K562 treated with DMSO at 1 percent for 12 hours (cell line): Measurements from ENCODE around the gene VEGFD. TPM values are rescaled to one million over a fixed set of nuclear protein-coding genes. Genes with fewer than 3 reads are reported as not detected.

Experiments used
- total RNA-seq: library from RNA; unstranded; fragments of 300-600 nt; gene quantifications from 2 replicates; pipeline ENCODE4 v1.2.3, GENCODE V29; 2022; ENCODE audit not compliant: insufficient read depth

The VEGFD gene, protein sequence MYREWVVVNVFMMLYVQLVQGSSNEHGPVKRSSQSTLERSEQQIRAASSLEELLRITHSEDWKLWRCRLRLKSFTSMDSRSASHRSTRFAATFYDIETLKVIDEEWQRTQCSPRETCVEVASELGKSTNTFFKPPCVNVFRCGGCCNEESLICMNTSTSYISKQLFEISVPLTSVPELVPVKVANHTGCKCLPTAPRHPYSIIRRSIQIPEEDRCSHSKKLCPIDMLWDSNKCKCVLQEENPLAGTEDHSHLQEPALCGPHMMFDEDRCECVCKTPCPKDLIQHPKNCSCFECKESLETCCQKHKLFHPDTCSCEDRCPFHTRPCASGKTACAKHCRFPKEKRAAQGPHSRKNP
- not detected in 2 replicates for total RNA-seq

DNA sequence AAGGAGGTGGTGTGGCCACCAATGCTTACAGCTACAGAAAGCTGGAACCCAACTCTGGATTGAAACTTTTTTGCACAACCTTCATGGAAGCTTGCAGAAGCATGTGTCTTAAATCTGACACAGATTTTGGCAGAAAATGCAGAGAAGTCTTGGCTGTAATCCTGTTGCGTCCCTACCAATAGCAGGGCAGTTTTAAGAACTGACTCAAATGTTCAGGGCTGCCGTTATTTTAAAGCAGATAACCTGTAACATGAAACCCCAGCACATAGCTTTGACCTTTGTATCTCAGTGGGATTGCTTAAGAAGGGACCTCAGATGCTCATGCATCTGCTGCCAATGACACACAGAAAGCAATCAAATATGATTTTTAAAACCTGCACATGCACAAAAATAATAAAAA, at the start of gene VEGFD:
TSS of gene VEGFD (minus strand) at position 110 of the 400 bp plus-strand sequence. CDS start 467 bp downstream, outside the sequence.

DNA sequence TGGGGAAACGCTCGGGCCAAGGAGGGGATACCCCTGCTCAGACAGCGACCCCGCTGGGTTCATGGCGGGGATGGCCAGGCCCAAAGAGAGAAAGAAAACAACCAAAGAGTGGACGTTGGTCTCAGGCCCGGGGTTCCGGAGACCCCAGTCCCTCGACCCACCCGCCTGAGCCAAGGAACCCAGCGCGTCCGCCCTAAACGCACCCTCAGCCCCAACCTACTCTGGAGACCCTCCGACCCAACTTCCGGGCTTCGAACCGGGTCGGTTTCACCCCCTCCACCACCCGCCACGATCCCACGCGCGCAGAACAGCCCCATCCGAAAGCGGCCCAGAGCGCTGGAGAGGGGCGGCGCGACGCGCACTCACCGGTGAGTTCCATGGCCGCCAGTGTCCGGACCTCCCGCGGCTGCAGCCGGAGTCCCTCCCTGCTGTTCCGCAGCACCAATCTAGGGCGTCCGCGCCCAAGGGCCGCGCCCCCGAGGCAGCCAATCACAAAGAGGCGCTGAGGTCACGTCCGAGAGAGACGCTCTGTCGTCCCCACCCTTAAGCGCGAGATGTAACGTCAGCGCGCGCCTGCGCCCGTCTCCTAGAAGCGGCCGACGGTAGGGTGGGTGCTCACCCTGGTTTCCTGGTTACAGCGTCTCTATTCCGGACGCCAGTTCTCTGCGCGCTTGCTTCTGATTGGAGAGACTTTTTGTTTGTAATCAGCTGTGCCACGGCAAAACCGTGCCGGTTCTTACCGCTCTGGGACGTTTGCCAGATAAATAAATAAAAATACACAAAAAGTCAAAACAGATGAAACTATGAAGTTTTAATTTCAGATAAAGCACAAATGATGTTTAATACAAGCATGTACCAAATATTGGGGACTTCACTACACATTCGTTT, 48.8 kb downstream of the VEGFD start, which contains the start of gene PIGA:
TSS of gene PIGA (minus strand) at position 389 of the 888 bp plus-strand sequence. CDS start 3,593 bp downstream, outside the sequence.

DNA sequence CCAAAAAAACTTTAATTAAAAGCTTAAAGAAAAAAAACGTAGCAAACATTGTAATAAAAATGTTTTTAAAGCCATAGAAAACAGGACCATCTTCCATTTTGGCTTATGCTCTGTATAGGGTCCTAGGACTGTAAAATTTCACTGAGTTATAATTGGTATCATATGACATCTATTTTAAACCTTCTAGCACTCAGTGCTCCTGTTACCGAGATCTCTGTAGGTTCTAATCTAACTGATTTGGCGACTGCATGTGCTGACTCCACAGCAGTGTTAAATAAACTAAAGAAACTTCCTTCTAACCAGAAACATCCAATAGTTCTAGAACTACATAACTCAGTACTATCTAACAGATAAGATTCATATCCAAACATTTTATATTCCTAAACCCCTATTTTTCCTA, 68.7 kb downstream of the VEGFD start, which contains the start of gene ASB11:
TSS of gene ASB11 (minus strand) at position 132 of the 400 bp plus-strand sequence. CDS start at position 97, 35 bp downstream.

Other genes with a start within 250 kb of the VEGFD start
- not detected in 2 replicates for gene ASB9, start 114.3 kb downstream of the VEGFD start, total RNA-seq
- gene ASB11, start 68.8 kb downstream of the VEGFD start, total RNA-seq = not detected in 2 replicates
- gene PIGA, start 48.9 kb downstream of the VEGFD start, total RNA-seq = 3.4 and 13.8 TPM in 2 replicates
- 12.8 and 15.7 TPM in 2 replicates for gene PIR, start 108.9 kb upstream of the VEGFD start, total RNA-seq
- not detected in 2 replicates for gene BMX, start 116.4 kb upstream of the VEGFD start, total RNA-seq
- gene ACE2, start 216.5 kb upstream of the VEGFD start, total RNA-seq = not detected in 2 replicates